ENCODE measurements around the gene CPSF2.

- TF ChIP-seq CTCF (IDR thresholded peaks at IDR 0.05): no peak
- no peak for TF ChIP-seq POLR2A (IDR thresholded peaks at IDR 0.05)
Observed at GRCh38 chr14:92190768-92191167, 69.0 kb downstream of the CPSF2 start.

All from thyroid gland (tissue), 4 donors.